GM12801 (cell line): Measurements from ENCODE around the gene DGAT2.

Experiments used
- TF ChIP-seq, protein P1 (sequence below): IDR thresholded peaks from one replicate; pipeline ENCODE4 v1.5.1; 2011; ENCODE audit warnings: control low read depth; ENCODE audit not compliant: insufficient read length; ENCODE audit errors: extremely low read depth

DGAT2 gene

DNA sequence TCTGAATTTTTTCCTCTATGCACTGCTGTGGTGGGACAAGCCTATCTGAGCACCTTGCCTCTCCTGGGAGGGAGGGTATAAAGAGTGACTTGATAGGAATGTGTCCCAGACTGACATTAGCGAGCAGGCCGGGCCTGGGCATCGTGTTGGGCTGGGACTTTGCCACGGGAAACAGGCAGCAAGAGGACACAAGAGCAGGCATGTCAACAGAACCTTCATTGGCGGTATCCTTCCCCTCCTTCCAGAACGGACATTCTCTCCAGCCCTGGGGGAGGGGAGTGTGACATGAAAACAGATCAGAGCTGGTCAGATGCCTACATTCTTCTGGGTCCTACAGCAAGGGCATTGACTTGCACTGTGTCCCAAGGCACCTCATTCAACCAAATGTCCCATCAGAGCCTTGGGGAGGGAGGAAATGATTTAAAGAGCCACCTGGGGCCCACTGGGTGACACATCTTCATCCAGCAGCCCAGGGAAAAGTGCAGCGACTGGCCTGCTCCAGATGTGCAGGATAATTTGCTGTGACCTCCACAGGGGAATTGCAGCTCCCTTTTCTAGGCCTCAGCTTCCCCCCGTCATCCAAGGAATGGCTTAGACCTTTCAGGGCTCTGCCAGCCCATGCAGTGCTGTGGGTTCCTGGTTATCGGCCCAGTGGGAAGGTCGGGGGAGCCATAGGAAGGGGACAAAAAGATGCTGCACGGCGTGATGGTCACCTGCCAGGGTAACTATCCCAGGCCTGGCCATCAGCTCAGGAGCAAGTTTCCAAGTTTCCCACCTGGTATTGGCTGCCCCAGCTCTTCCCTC lies 24.6 kb downstream of the DGAT2 start:
- TF ChIP-seq, protein P1, sequence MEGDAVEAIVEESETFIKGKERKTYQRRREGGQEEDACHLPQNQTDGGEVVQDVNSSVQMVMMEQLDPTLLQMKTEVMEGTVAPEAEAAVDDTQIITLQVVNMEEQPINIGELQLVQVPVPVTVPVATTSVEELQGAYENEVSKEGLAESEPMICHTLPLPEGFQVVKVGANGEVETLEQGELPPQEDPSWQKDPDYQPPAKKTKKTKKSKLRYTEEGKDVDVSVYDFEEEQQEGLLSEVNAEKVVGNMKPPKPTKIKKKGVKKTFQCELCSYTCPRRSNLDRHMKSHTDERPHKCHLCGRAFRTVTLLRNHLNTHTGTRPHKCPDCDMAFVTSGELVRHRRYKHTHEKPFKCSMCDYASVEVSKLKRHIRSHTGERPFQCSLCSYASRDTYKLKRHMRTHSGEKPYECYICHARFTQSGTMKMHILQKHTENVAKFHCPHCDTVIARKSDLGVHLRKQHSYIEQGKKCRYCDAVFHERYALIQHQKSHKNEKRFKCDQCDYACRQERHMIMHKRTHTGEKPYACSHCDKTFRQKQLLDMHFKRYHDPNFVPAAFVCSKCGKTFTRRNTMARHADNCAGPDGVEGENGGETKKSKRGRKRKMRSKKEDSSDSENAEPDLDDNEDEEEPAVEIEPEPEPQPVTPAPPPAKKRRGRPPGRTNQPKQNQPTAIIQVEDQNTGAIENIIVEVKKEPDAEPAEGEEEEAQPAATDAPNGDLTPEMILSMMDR = no peak

DNA sequence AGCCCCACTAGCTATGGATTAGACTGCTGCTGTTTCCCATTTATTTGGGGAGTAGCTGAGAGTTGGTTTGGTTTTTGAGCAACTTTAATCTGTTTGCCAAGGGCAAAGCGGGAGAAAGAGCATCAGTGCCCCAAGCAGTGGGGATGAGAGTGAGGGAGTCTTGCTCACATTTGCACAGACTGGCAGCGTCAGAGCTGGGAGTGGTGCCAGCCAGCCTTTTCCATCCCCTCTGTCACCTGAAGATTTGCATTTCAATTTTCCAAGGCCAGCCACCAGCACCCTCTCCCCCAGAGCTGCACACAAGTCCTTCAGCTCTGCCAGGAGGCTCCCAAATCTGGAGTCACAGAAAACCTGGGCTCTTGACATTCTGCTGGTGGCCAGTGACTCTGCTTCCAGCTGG lies 25.4 kb downstream of the DGAT2 start:
- TF ChIP-seq, protein P1 = no peak

DNA sequence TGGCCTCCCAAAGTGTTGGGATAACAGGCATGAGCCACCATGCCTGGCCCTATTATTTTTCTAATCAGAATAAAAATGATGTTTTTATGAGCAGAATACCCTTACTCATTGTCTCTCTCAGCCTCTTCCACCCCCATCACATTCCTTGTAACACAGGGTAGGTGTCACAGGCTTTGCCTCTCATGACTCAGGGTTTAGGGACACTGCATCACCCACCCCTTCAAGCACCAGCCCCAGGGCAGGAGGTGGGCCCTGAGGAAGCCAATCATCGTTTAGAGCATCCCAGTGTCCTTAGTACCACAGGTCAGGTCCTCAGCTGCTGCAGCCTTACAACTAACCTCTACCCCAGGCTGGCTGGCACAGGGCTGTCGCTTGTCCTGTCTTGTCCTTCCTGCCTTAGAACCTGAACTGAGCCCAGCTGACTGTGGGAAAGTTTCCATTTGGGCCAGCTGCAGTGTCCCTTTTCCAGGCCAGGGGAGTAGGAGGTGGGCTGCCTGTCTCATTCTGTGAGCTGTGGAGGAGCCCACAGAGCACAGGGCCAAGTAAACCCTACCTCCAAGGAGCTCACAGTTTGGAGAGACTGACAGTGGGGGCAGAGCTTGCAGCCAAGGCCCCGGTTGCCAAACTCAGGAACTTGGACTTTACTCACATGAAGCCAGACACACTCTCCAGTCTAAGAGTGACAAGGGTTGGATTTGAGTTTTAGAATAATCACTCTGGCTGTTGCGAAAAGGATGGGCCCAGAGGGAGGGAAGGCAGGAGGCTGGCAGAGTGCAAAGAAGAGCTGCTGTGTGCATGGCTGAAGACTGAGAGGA lies 26.9 kb downstream of the DGAT2 start:
- TF ChIP-seq, protein P1 = no peak

DNA sequence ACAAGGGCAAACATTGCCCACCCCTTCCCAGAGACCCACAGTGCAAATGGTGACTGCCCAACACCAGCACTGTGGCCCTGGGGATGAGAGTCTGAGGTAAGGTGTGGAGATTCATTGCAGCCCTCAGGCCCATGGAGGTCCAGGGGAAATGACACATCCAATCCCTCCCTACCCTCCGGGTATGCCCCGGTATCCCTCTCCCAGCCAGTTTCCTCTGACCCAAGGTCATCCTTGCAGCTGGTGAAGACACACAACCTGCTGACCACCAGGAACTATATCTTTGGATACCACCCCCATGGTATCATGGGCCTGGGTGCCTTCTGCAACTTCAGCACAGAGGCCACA lies 27.5 kb downstream of the DGAT2 start:
- TF ChIP-seq, protein P1 = no peak

DNA sequence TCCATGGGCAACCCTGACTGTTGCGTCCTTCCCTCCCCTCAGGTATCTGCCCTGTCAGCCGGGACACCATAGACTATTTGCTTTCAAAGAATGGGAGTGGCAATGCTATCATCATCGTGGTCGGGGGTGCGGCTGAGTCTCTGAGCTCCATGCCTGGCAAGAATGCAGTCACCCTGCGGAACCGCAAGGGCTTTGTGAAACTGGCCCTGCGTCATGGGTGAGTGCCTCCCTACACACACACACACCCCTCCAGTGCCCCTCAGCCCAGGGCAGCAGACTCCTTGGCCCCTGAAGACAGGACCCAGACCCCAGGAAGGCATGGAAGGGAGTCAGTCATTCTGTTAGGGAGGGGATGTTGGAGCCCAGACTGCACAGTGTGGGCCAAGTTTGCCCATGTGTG lies 28.5 kb downstream of the DGAT2 start:
- TF ChIP-seq, protein P1 = no peak

DNA sequence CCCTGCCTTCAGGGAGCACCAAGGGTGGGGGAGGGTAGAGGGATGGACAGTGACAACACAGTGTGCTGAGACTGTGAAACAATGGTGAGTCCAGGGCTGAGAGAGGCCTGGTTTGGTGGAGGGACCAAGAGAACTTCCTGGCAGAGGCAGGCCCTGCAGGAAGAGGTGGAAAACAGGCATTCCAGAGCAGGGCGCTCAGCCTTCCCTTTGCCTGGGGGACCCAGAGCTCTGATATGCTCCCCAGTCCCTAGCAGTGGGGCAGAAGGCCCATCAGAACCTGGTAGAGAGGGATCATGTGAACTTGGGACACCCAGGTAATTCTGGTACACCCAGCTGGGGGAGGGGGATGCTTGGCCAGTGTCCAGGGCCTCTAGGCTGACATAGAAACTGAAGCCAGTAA lies 29.2 kb downstream of the DGAT2 start:
- TF ChIP-seq, protein P1 = no peak

DNA sequence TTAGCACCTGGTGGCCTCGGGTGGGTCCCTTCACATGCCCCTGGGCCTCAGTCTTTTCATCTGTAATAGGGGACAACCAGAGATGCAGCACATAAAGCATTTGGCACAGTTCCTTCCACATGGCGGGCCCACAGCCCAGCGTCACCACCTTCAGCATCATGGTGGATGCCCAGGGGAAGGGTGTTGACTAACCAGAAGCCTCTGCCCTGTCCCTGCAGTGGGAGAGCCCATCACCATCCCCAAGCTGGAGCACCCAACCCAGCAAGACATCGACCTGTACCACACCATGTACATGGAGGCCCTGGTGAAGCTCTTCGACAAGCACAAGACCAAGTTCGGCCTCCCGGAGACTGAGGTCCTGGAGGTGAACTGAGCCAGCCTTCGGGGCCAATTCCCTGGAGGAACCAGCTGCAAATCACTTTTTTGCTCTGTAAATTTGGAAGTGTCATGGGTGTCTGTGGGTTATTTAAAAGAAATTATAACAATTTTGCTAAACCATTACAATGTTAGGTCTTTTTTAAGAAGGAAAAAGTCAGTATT lies 31.6 kb downstream of the DGAT2 start:
- TF ChIP-seq, protein P1 = no peak
